PC-9 (cell line): ENCODE results near the gene PFDN4. TPM values are rescaled to one million over a fixed set of nuclear protein-coding genes. Genes with fewer than 3 reads are reported as not detected.
"Not testable (repeated sequence)": the region's sequence is repeated elsewhere in the genome, so short reads cannot be mapped to it uniquely, and the experiment has no call there.

ENCODE experiments used
- BruUV-seq: library from RNA; stranded (reverse); fragments of 400-500 nt; replicated peaks from 2 replicates; lab custom pipeline; 2021; lab: Mats Ljungman, UMichigan
- CTCF ChIA-PET: fragments of 300-600 bp; sonication (Branson Sonifier 250); formaldehyde crosslinking; loops from one replicate; lab custom pipeline; 2022; ENCODE audit warnings: antibody characterized with exemption; lab: Charles Lee
- POLR2A ChIA-PET: fragments of 300-600 bp; sonication (Branson Sonifier 250); formaldehyde crosslinking; loops from one replicate; lab custom pipeline; 2022; ENCODE audit warnings: antibody characterized with exemption; ENCODE audit not compliant: unreplicated experiment; lab: Charles Lee
- DNase-seq, 2 experiments: peaks; one replicate each; pipeline versions ENCODE4 v3.0.0 to v3.0.0-alpha.2; 2015 to 2022; ENCODE audit warnings: mixed read lengths in 1 of 2
- H2AFZ ChIP-seq: fragments of 200-600 bp; sonication (generic); 2 replicates; pipeline ENCODE4 v1.8.1; 2017; ENCODE audit warnings: antibody characterized with exemption
- H3F3A ChIP-seq: fragments of 200-600 bp; sonication (generic); 2 replicates; pipeline ENCODE4 v1.8.1; 2017; ENCODE audit warnings: antibody characterized with exemption, mild to moderate bottlenecking, low read depth; ENCODE audit not compliant: insufficient read depth
- H3K27ac ChIP-seq: fragments of 200-600 bp; sonication (generic); 2 replicates; pipeline ENCODE4 v1.6.1; 2016; ENCODE audit warnings: mixed run types
- H3K27me3 ChIP-seq: fragments of 200-600 bp; sonication (generic); 2 replicates; pipeline ENCODE4 v1.6.1; 2016; ENCODE audit warnings: low read depth, mixed run types; ENCODE audit not compliant: insufficient read depth
- H3K36me3 ChIP-seq: fragments of 200-600 bp; sonication (generic); 2 replicates; pipeline ENCODE4 v1.6.1; 2016; ENCODE audit warnings: low read depth, mixed run types
- H3K4me1 ChIP-seq: fragments of 200-600 bp; sonication (generic); replicated peaks from 2 replicates; pipeline ENCODE4 v1.6.1; 2016; ENCODE audit warnings: mixed run types; ENCODE audit not compliant: insufficient read depth
- H3K4me2 ChIP-seq: fragments of 200-600 bp; sonication (generic); 2 replicates; pipeline ENCODE4 v1.6.1; 2017; ENCODE audit warnings: mixed run types
- H3K4me3 ChIP-seq: fragments of 200-600 bp; sonication (generic); 2 replicates; pipeline ENCODE4 v1.6.1; 2016; ENCODE audit warnings: mixed run types
- H3K79me2 ChIP-seq: fragments of 200-600 bp; sonication (generic); 2 replicates; pipeline ENCODE4 v1.6.1; 2017; ENCODE audit warnings: low read depth, mixed run types
- H3K9me2 ChIP-seq: fragments of 200-600 bp; sonication (generic); 2 replicates; pipeline ENCODE4 v1.8.1; 2017; ENCODE audit warnings: mild to moderate bottlenecking; ENCODE audit not compliant: insufficient read depth
- H3K9me3 ChIP-seq: fragments of 200-600 bp; sonication (generic); 2 replicates; pipeline ENCODE4 v1.8.1; 2016; ENCODE audit warnings: low read depth; ENCODE audit not compliant: insufficient read depth
- H4K20me1 ChIP-seq: fragments of 200-600 bp; sonication (generic); 2 replicates; pipeline ENCODE4 v1.8.1; 2017; ENCODE audit not compliant: insufficient read depth
- EZH2 ChIP-seq: fragments of 200-600 bp; sonication (generic); IDR thresholded peaks from 2 replicates; pipeline ENCODE4 v1.8.0; 2017; ENCODE audit warnings: antibody characterized with exemption, low read depth
- intact Hi-C: fragments of 100-400 bp; cut with micrococcal nuclease; formaldehyde crosslinking; loops from one replicate; pipeline ENCODE4 v1.10.0; 2022; ENCODE audit not compliant: unreplicated experiment
- total RNA-seq: library from RNA; stranded (reverse); gene quantifications from 2 replicates; pipeline ENCODE4 v1.2.3, GENCODE V29; 2021
- TF ChIP-seq, protein P1 (sequence below): fragments of 200-600 bp; sonication (generic); conservative IDR thresholded peaks from 2 replicates; pipeline ENCODE4 v1.6.1; 2017; ENCODE audit warnings: mixed run types, antibody characterized with exemption, mild to moderate bottlenecking, moderate library complexity

PFDN4 gene
- total RNA-seq, 1 experiment from 2014 or later: 49.5 TPM

DNA sequence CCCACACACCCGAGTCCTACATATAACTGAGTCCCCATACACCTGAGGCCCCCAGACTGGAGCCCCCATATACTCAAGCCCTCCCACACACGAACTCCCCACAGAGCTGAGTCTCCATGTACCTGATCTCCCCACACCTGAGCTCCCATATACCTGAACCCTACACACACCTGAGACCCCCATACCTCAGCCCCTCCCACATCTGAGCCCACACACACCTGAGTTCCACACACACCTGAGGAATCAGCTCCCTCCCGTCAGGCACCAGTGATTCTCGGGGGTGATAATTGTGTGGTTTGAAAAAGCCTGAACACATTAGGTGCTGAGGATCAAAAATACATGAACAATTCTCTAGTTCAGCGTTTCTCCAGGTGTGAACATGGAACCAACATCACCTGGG is 15.4 kb downstream of the PFDN4 start:
- ChIA-PET POLR2A (interaction anchor here (0.6 kb wide), 1 partner anchor 23 kb away, joined by 3 read pairs; no protein-coding TSS in a partner anchor), CTCF (no interaction called here)
- Histone ChIP-seq H3K4me3 (no peak overlapping the region), H4K20me1 (no peaks in the 10 kb centered on the region), H3K4me2 (no peak overlapping the region), H3F3A (peaks cover 20% of the 10 kb centered on the region), H3K79me2 (no peaks in the 10 kb centered on the region), H3K27ac (no peak overlapping the region), H3K27me3 (no peaks in the 10 kb centered on the region), H3K9me2 (0 out of 2 replicates have a peak, but pooled peaks cover 3% of the 10 kb centered on the region), H3K4me1 (peaks cover 9% of the 10 kb centered on the region), H2AFZ (no peak overlapping the region), H3K36me3 (no peaks in the 10 kb centered on the region), H3K9me3 (0 out of 2 replicates have a peak, but pooled peaks cover 4% of the 10 kb centered on the region)
- BruUV-seq: no TSS peak
- intact Hi-C loops: loop anchor here (10.0 kb wide), 2 partner anchors 162 to 252 kb away; partner anchors contain the start of gene DOK5
- TF ChIP-seq, protein P1, sequence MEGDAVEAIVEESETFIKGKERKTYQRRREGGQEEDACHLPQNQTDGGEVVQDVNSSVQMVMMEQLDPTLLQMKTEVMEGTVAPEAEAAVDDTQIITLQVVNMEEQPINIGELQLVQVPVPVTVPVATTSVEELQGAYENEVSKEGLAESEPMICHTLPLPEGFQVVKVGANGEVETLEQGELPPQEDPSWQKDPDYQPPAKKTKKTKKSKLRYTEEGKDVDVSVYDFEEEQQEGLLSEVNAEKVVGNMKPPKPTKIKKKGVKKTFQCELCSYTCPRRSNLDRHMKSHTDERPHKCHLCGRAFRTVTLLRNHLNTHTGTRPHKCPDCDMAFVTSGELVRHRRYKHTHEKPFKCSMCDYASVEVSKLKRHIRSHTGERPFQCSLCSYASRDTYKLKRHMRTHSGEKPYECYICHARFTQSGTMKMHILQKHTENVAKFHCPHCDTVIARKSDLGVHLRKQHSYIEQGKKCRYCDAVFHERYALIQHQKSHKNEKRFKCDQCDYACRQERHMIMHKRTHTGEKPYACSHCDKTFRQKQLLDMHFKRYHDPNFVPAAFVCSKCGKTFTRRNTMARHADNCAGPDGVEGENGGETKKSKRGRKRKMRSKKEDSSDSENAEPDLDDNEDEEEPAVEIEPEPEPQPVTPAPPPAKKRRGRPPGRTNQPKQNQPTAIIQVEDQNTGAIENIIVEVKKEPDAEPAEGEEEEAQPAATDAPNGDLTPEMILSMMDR: no peak
- TF ChIP-seq EZH2: no peak
- peak in 1 of 2 experiments; percentile 35 for DNase-seq

DNA sequence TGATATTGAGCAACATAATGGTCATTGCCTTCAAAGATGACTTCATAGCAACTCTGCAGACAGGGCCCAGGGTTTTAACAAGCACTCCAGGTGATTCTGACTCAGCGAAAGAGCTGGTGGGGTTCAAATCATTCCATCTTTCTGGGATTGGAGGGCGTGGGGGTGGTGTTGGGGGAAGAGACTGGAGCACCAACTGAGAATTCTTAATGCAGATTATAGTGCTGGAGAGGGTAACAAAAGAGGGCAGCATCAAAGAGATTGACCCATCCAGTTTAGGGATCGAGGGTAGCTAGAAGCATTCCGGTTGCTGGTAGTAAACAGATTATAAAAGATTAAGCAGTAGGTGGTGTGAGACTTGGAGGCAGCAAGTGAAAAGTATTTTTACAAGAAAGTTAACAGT is 15.9 kb downstream of the PFDN4 start:
- H3K9me3 ChIP-seq: 0 out of 2 replicates have a peak, but pooled peaks cover 4% of the 10 kb centered on the region
- H3K27ac ChIP-seq: no peak overlapping the region
- no peak overlapping the region for H3K4me3 ChIP-seq
- intact Hi-C loops: loop anchor here (10.0 kb wide), 2 partner anchors 161 to 251 kb away; partner anchors contain the start of gene DOK5
- no peak overlapping the region for H3K4me2 ChIP-seq
- ChIA-PET POLR2A (no interaction called here), CTCF (no interaction called here)
- TF ChIP-seq, protein P1: no peak
- no peak for TF ChIP-seq EZH2
- no peak for DNase-seq
- H2AFZ ChIP-seq: no peak overlapping the region
- no peaks in the 10 kb centered on the region for H3K27me3 ChIP-seq
- H3F3A ChIP-seq: peaks cover 20% of the 10 kb centered on the region
- no peaks in the 10 kb centered on the region for H3K79me2 ChIP-seq
- H3K4me1 ChIP-seq: peaks cover 9% of the 10 kb centered on the region
- no peaks in the 10 kb centered on the region for H3K36me3 ChIP-seq
- H3K9me2 ChIP-seq: 0 out of 2 replicates have a peak, but pooled peaks cover 3% of the 10 kb centered on the region
- no TSS peak for BruUV-seq
- no peaks in the 10 kb centered on the region for H4K20me1 ChIP-seq

DNA sequence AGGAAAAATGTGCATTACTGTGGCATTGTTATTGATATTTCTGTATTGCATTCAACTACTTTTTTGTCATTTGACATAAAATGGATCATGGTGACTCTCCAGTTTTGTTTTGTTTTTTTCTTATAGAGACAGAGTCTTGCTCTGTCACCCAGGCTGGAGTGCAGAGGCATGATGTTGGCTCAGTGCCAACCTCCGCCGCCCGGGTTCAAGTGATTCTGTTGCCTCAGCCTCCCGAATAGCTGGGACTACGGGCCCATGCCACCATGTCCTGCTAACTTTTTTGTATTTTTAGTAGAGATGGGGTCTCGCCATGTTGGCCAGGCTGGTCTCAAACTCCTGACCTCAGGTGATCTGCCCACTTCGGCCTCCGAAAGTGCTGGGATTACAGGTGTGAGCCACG is 16.8 kb downstream of the PFDN4 start:
- H3K4me3 ChIP-seq, CTCF ChIA-PET, DNase-seq, BruUV-seq, H3K9me3 ChIP-seq, H2AFZ ChIP-seq, H3K4me2 ChIP-seq, H4K20me1 ChIP-seq, H3K79me2 ChIP-seq, H3K36me3 ChIP-seq, H3K27ac ChIP-seq, H3K4me1 ChIP-seq, H3K27me3 ChIP-seq, H3K9me2 ChIP-seq, POLR2A ChIA-PET: not testable (repeated sequence)
- intact Hi-C loops: loop anchor here (10.0 kb wide), 2 partner anchors 160 to 250 kb away; partner anchors contain the start of gene DOK5
- peaks cover 17% of the 10 kb centered on the region; the same call in 1 of the 2 replicates for H3F3A ChIP-seq
